Fibroblast of villous mesenchyme (primary cell): ENCODE measurements around the gene AFG3L2. TPM values are rescaled to one million over a fixed set of nuclear protein-coding genes. Genes with fewer than 3 reads are reported as not detected.
"Not testable (repeated sequence)": the region's sequence is repeated elsewhere in the genome, so short reads cannot be mapped to it uniquely, and the experiment has no call there.

Experiments used
- DNase-seq: peaks from one replicate; pipeline ENCODE4 v3.0.0-alpha.2; 2010; ENCODE audit warnings: low read depth
- H3K4me3 ChIP-seq: 2 replicates; pipeline ENCODE4 v1.5.1; 2011; ENCODE audit warnings: low read depth, mild to moderate bottlenecking, low read length
- total RNA-seq: library from RNA; depleted of rRNA; stranded (reverse); fragments of >200 nt; gene quantifications from 2 replicates; pipeline ENCODE4 v1.2.3, GENCODE V29; 2012
- TF ChIP-seq, protein P1 (sequence below): IDR thresholded peaks from 2 replicates; pipeline ENCODE4 v1.5.1; 2012; ENCODE audit warnings: low read depth, mild to moderate bottlenecking, low read length; ENCODE audit not compliant: insufficient read depth

AFG3L2 gene
- total RNA-seq, 1 donor, result 63.0 TPM

DNA sequence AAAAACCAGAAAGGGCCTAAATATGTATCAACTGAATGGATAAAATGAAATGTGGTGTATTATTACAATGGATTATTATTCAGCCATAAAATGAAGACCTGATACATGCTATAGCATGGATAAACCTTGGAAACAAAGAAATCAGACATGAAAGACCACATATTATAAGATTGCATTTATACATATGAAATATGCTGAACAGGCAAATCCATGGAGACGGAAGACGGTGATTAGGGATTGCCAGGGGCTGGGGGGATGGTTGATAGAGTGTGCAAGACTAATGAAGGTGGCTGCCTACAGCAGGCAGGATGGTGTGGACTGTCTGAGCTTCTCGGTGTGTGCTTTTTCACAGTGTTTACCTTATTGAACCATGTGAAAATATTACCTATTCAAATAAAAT, 11.4 kb upstream of the AFG3L2 start:
- TF ChIP-seq, protein P1, sequence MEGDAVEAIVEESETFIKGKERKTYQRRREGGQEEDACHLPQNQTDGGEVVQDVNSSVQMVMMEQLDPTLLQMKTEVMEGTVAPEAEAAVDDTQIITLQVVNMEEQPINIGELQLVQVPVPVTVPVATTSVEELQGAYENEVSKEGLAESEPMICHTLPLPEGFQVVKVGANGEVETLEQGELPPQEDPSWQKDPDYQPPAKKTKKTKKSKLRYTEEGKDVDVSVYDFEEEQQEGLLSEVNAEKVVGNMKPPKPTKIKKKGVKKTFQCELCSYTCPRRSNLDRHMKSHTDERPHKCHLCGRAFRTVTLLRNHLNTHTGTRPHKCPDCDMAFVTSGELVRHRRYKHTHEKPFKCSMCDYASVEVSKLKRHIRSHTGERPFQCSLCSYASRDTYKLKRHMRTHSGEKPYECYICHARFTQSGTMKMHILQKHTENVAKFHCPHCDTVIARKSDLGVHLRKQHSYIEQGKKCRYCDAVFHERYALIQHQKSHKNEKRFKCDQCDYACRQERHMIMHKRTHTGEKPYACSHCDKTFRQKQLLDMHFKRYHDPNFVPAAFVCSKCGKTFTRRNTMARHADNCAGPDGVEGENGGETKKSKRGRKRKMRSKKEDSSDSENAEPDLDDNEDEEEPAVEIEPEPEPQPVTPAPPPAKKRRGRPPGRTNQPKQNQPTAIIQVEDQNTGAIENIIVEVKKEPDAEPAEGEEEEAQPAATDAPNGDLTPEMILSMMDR, result no peak
- no peak overlapping the region for H3K4me3 ChIP-seq
- no peak for DNase-seq

GRCh38 chr18:12384261-12384660, 7.2 kb upstream of the AFG3L2 start:
- DNase-seq, result no peak
- TF ChIP-seq, protein P1, result no peak

DNA sequence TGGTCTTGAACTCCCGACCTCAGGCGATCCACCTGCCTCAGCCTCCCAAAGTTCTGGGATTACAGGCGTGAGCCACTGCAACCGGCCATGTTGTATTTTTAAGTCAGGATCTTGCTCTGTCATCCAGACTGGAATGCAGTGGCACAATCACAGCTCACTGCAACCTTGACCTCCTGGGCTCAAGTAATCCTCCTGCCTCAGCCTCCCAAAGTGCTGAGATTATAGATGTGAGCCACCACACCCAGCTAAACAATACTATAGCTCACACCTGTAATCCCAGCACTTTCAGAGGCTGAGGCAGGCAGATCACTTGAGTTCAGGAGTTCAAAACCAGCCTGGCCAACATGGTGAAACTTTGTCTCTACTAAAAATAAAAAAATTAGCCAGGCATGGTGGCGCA, 6.7 kb upstream of the AFG3L2 start:
- DNase-seq, H3K4me3 ChIP-seq: not testable (repeated sequence)

More at GRCh38 chr18:12384261-12384660, 7.2 kb upstream of the AFG3L2 start:
- no peak overlapping the region for H3K4me3 ChIP-seq

GRCh38 chr18:12382221-12382814, 5.3 kb upstream of the AFG3L2 start:
- not testable (repeated sequence) for H3K4me3 ChIP-seq, DNase-seq

DNA sequence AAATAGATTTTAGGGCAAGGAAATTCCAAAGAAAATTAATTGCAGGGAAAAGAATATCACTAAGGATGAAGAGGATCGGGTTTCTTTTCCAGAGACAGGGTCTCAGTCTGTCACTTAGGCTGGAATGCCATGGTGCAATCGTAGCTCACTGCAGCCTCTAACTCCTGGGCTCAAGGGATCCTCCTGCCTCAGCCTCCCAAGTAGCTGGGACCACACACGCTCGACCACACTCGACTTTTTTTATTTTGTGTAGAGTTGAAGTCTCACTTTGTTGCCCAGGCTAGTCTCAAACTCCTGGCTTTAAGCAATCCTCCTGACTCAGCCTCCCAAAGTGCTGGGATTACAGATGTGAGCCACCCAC, 1.2 kb upstream of the AFG3L2 start:
- not testable (repeated sequence) for DNase-seq
- peak overlapping the region; percentile 69 for H3K4me3 ChIP-seq

DNA sequence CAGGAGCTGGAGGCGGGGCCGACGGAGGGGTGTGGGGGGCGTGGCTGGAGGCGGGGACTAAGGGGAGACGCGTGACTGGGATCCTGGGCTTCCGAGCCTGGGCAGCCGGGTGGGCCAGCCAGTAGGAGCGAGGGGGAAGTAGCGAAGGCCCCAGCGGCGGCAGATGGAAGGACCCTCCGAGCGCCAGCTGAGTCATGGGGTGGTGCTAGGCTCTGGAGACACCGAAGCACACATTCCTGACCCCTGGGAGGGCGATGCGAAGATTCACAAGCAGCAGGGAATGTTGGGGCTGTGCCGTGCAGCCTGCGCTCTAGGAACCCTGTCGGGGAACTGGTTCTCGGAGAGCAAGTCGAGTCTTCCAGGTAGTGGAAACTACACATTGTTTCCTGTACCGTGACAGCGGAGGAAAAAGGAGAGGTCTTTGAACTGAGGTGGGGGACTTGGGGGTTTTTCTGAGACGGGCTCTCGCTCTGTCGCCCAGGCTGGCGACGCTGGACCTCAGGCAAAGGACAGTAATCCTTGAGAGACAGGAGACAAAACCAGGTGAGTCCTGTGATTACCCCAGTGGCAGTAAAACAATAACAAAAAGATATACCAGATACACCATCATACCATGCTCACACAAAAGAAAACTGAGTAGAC, 650 bp upstream of the AFG3L2 start:
- DNase-seq, result no peak
- TF ChIP-seq, protein P1, result peak; percentile 23

GRCh38 chr18:12376034-12376753, 833 bp downstream of the AFG3L2 start:
- DNase-seq, result peak; percentile 40
- TF ChIP-seq, protein P1, result no peak
- H3K4me3 ChIP-seq, result peak overlapping the region; percentile 84

More for the DNA sequence above, 650 bp upstream of the AFG3L2 start:
- H3K4me3 ChIP-seq, result peak overlapping the region; percentile 69

- TF ChIP-seq, protein P1, result no peak
- H3K4me3 ChIP-seq, result no peak overlapping the region
- no peak for DNase-seq
Observed at GRCh38 chr18:12374401-12374800, 2.6 kb downstream of the AFG3L2 start.
